IMR-90 (cell line): ENCODE data around the gene DBX1. TPM values are rescaled to one million over a fixed set of nuclear protein-coding genes. Genes with fewer than 3 reads are reported as not detected.

Experiments
- ATAC-seq: fragments of 200-7000 bp; cut with Tn5 transposase; 2 replicates; pipeline ENCODE4 v1.9.1; 2020; ENCODE audit warnings: low read depth, mild to moderate bottlenecking, moderate library complexity
- BruUV-seq: library from RNA; stranded (reverse); fragments of 400-500 nt; replicated peaks from 2 replicates; lab custom pipeline; 2021; lab: Mats Ljungman, UMichigan
- CTCF ChIA-PET: fragments of 300-600 bp; formaldehyde crosslinking; extraction: SDS; loops from one replicate; lab custom pipeline; 2021; ENCODE audit warnings: antibody characterized with exemption; lab: Yijun Ruan, JAX
- POLR2A ChIA-PET: fragments of 300-600 bp; sonication (Branson Sonifier 250); formaldehyde crosslinking; loops from one replicate; lab custom pipeline; 2022; ENCODE audit warnings: antibody characterized with exemption; ENCODE audit not compliant: unreplicated experiment; lab: Charles Lee
- DNase-seq: peaks from one replicate; pipeline ENCODE4 v3.0.0; 2013
- H2AFZ ChIP-seq: replicated peaks from 2 replicates; pipeline ENCODE3; 2013; ENCODE audit warnings: low read length, mild to moderate bottlenecking; ENCODE audit not compliant: poor library complexity
- H2AK5ac ChIP-seq: 2 replicates; pipeline ENCODE4 v1.6.1; 2013; ENCODE audit warnings: low read depth, low read length, inconsistent platforms
- H2AK9ac ChIP-seq: replicated peaks from 2 replicates; pipeline ENCODE3; 2013; ENCODE audit warnings: mild to moderate bottlenecking, low read depth, low read length, moderate library complexity; ENCODE audit not compliant: poor library complexity
- H2BK120ac ChIP-seq: 2 replicates; pipeline ENCODE4 v1.6.1; 2013; ENCODE audit warnings: low read depth, low read length, inconsistent platforms
- H2BK15ac ChIP-seq: 3 replicates; pipeline ENCODE4 v1.6.1; 2013; ENCODE audit warnings: low read depth, low read length, inconsistent platforms
- H2BK20ac ChIP-seq: 2 replicates; pipeline ENCODE4 v1.6.1; 2013; ENCODE audit warnings: low read depth, mild to moderate bottlenecking, inconsistent platforms, low read length, moderate library complexity
- H2BK5ac ChIP-seq: 2 replicates; pipeline ENCODE4 v1.6.1; 2013; ENCODE audit warnings: mild to moderate bottlenecking, low read depth, low read length, inconsistent platforms; ENCODE audit not compliant: poor library complexity, severe bottlenecking
- H3K14ac ChIP-seq: replicated peaks from 2 replicates; pipeline ENCODE4 v1.6.1; 2013; ENCODE audit warnings: low read depth, low read length, inconsistent platforms
- H3K18ac ChIP-seq: 2 replicates; pipeline ENCODE4 v1.6.1; 2013; ENCODE audit warnings: low read depth, low read length, control low read depth
- H3K23ac ChIP-seq: 2 replicates; pipeline ENCODE4 v1.6.1; 2013; ENCODE audit warnings: low read depth, low read length, inconsistent platforms
- H3K27ac ChIP-seq: 2 replicates; pipeline ENCODE4 v1.5.1; 2013; ENCODE audit warnings: mild to moderate bottlenecking, control low read depth, low read length; ENCODE audit not compliant: insufficient read depth
- H3K27me3 ChIP-seq: 2 replicates; pipeline ENCODE4 v1.6.1; 2013; ENCODE audit warnings: low read length; ENCODE audit not compliant: control insufficient read depth, insufficient read depth
- H3K36me3 ChIP-seq: 2 replicates; pipeline ENCODE4 v1.6.1; 2013; ENCODE audit warnings: low read length, mixed read lengths; ENCODE audit not compliant: control insufficient read depth, insufficient read depth
- H3K4ac ChIP-seq: 2 replicates; pipeline ENCODE4 v1.6.1; 2013; ENCODE audit warnings: low read depth, low read length, inconsistent platforms
- H3K4me1 ChIP-seq: 2 replicates; pipeline ENCODE4 v1.6.1; 2013; ENCODE audit warnings: low read length, mixed read lengths; ENCODE audit not compliant: control insufficient read depth, insufficient read depth
- H3K4me2 ChIP-seq: 2 replicates; pipeline ENCODE4 v1.6.1; 2013; ENCODE audit warnings: low read depth, mild to moderate bottlenecking, control low read depth, low read length, moderate library complexity
- H3K4me3 ChIP-seq: 2 replicates; pipeline ENCODE4 v1.5.1; 2013; ENCODE audit warnings: low read depth, mild to moderate bottlenecking, control low read depth, low read length, moderate library complexity; ENCODE audit not compliant: insufficient read depth
- H3K56ac ChIP-seq: 2 replicates; pipeline ENCODE4 v1.6.1; 2013; ENCODE audit warnings: low read length, inconsistent platforms; ENCODE audit not compliant: insufficient read depth; ENCODE audit errors: extremely low read depth
- H3K79me1 ChIP-seq, 2 experiments: 2 replicates each; pipeline ENCODE4 v1.6.1; 2013; ENCODE audit warnings: low read length in 2 of 2, inconsistent platforms in 1 of 2, low read depth in 1 of 2
- H3K9ac ChIP-seq: 2 replicates; pipeline ENCODE4 v1.6.1; 2013; ENCODE audit warnings: low read depth, low read length, control low read depth
- H3K9me1 ChIP-seq: 2 replicates; pipeline ENCODE4 v1.6.1; 2013; ENCODE audit warnings: low read length, inconsistent platforms; ENCODE audit not compliant: insufficient read depth
- H3K9me3 ChIP-seq: 2 replicates; pipeline ENCODE4 v1.6.1; 2013; ENCODE audit warnings: low read length; ENCODE audit not compliant: control insufficient read depth, insufficient read depth
- H4K20me1 ChIP-seq: 2 replicates; pipeline ENCODE4 v1.6.1; 2013; ENCODE audit warnings: low read length, inconsistent platforms; ENCODE audit not compliant: insufficient read depth
- H4K5ac ChIP-seq: 2 replicates; pipeline ENCODE4 v1.6.1; 2013; ENCODE audit warnings: mild to moderate bottlenecking, low read depth, low read length, control low read depth
- H4K8ac ChIP-seq, 2 experiments: 2 replicates each; pipeline ENCODE4 v1.6.1; 2013; ENCODE audit warnings: low read depth in 2 of 2, low read length in 2 of 2, control low read depth in 1 of 2, inconsistent platforms in 1 of 2
- H4K91ac ChIP-seq: 2 replicates; pipeline ENCODE4 v1.6.1; 2013; ENCODE audit warnings: low read depth, low read length, inconsistent platforms; ENCODE audit not compliant: insufficient read depth
- CTCF ChIP-seq: conservative IDR thresholded peaks from 2 replicates; pipeline ENCODE4 v1.5.1; 2012; ENCODE audit warnings: mild to moderate bottlenecking, low read depth, low read length, improper control_type of control experiment
- ELK1 ChIP-seq: fragments of 150-350 bp; IDR thresholded peaks from 2 replicates; pipeline ENCODE4 v1.6.1; 2016; ENCODE audit warnings: low read depth, mild to moderate bottlenecking, low read length, moderate library complexity, borderline replicate concordance
- FOS ChIP-seq: fragments of 150-350 bp; IDR thresholded peaks from 2 replicates; pipeline ENCODE4 v1.6.1; 2016; ENCODE audit warnings: low read depth, low read length
- RAD21 ChIP-seq: IDR thresholded peaks from 2 replicates; pipeline ENCODE4 v1.6.1; 2012; ENCODE audit warnings: low read length, improper control_type of control experiment
- SMC3 ChIP-seq: fragments of 150-350 bp; IDR thresholded peaks from 2 replicates; pipeline ENCODE4 v1.6.1; 2016; ENCODE audit warnings: low read depth, mild to moderate bottlenecking, antibody characterized with exemption, low read length, moderate library complexity
- WGBS, 2 experiments: methylation state at CpG; one replicate each; pipeline versions ENCODE4 v1.1.5 to v1.1.7; 2013; ENCODE audit warnings: missing lambda C conversion rate in 2 of 2; ENCODE audit not compliant: insufficient read length in 1 of 2; ENCODE audit errors: extremely low coverage in 2 of 2; 5-methylcytosine and 5-hydroxymethylcytosine counted together
- dilution Hi-C: fragments of 300-500 bp; cut with HindIII; formaldehyde crosslinking; loops from one replicate; pipeline ENCODE4 v1.14.3; 2018; ENCODE audit warnings: low sequenced_read_pairs; ENCODE audit not compliant: unreplicated experiment
- in situ Hi-C: fragments of 300-500 bp; cut with MboI; formaldehyde crosslinking; loops from 3 replicates; pipeline ENCODE4 v1.14.3; 2019; ENCODE audit warnings: low sequenced_read_pairs, inconsistent platforms, mixed read lengths
- intact Hi-C: fragments of 100-400 bp; cut with micrococcal nuclease; formaldehyde crosslinking; loops from 2 replicates; pipeline ENCODE4 v1.10.0; 2022
- polyA plus RNA-seq, 3 experiments: library from polyadenylated mRNA; depleted of rRNA; stranded (reverse); fragments of >200 nt; gene quantifications; 2 replicates each; pipeline ENCODE4 v1.2.3, GENCODE V29; 2012; ENCODE audit warnings: low replicate concordance in 1 of 3
- total RNA-seq: library from RNA; depleted of rRNA; stranded (reverse); fragments of >200 nt; gene quantifications from 2 replicates; pipeline ENCODE4 v1.2.3, GENCODE V29; 2012

The DBX1 gene
- total and polyA plus RNA-seq, 2 of the 4 experiments (the other 2 are of a cell fraction) = not detected

GRCh38 chr11:20110908-20111669 is 49.2 kb downstream of the DBX1 start:
- in situ Hi-C loops (no loop called here), intact Hi-C loops (loop anchor here (1.0 to 2.0 kb wide), 3 partner anchors 80 to 206 kb away; no protein-coding TSS in a partner anchor), dilution Hi-C loops (no loop called here)
- H4K91ac ChIP-seq = peak overlapping the region; percentile 71; the same call in 1 of the 2 replicates
- H3K27me3 ChIP-seq = no peaks in the 10 kb centered on the region
- 0 out of 2 replicates have a peak overlapping the region, but pooled peaks have one; percentile 13 for H3K23ac ChIP-seq
- no peak overlapping the region for H3K9ac ChIP-seq
- H3K4me1 ChIP-seq = peaks cover 19% of the 10 kb centered on the region
- H3K9me1 ChIP-seq = peaks cover 37% of the 10 kb centered on the region
- no peak overlapping the region for H3K4me2 ChIP-seq
- H2BK5ac ChIP-seq = peak overlapping the region; percentile 81
- H3K9me3 ChIP-seq = no peaks in the 10 kb centered on the region
- peaks cover 9% of the 10 kb centered on the region for H3K36me3 ChIP-seq
- ATAC-seq = peak; percentile 22
- H3K18ac ChIP-seq = no peak overlapping the region
- H3K14ac ChIP-seq = no peak overlapping the region
- peaks cover 15% of the 10 kb centered on the region for H4K20me1 ChIP-seq
- H3K27ac ChIP-seq = peak overlapping the region; percentile 6; the same call in 1 of the 2 replicates
- 0% methylated on average over 2 of the region's 8 CpGs; no CpG with 5 or more reads in 1 of the 2 experiments for WGBS, 2 experiments
- TF ChIP-seq SMC3 = peak; percentile 36; the same call in 1 of the 2 replicates
- peak; percentile 57 for TF ChIP-seq RAD21
- peak; percentile 45; the same call in 1 of the 2 replicates for TF ChIP-seq FOS
- TF ChIP-seq CTCF = peak; percentile 62
- no peak for TF ChIP-seq ELK1
- peak overlapping the region; percentile 80 for H2BK120ac ChIP-seq
- H2AFZ ChIP-seq = peak overlapping the region; percentile 4
- H2BK15ac ChIP-seq = 0 out of 3 replicates have a peak overlapping the region, but pooled peaks have one; percentile 48
- no peak overlapping the region for H4K5ac ChIP-seq
- peaks cover 3 to 9% of the 10 kb centered on the region in 2 experiments; a peak in 3 of 4 replicates for H3K79me1 ChIP-seq
- H3K56ac ChIP-seq = no peak overlapping the region
- peak overlapping the region; percentile 76 for H3K4ac ChIP-seq
- no TSS peak for BruUV-seq
- DNase-seq = peak; percentile 85
- H3K4me3 ChIP-seq = no peak overlapping the region
- peak overlapping the region; percentile 58; the same call in 1 of the 2 replicates for H2BK20ac ChIP-seq
- H2AK5ac ChIP-seq = peak overlapping the region; percentile 40; the same call in 1 of the 2 replicates
- CTCF ChIA-PET = interaction anchor here (0.8 to 1.2 kb wide), 4 partner anchors 14 to 160 kb away, joined by 3 to 4 read pairs (median 4); no protein-coding TSS in a partner anchor
- POLR2A ChIA-PET = no interaction called here
- H4K8ac ChIP-seq = peak overlapping the region in 1 of 2 experiments; percentile 78; a peak in 1 of 4 replicates
- peak overlapping the region; percentile 57 for H2AK9ac ChIP-seq
